Tibial artery (tissue), 4 donors: ENCODE measurements around the gene ATP8B2.
"Not testable (repeated sequence)": the region's sequence is repeated elsewhere in the genome, so short reads cannot be mapped to it uniquely, and the experiment has no call there.

Experiments used
- DNase-seq, 2 donors: peaks; one replicate each; pipeline ENCODE4 v3.0.0-alpha.2; 2019
- H3K27ac ChIP-seq, 2 donors: fragments of 200-600 bp; sonication (generic) in 1 of 2; 1 replicate in 1 of 2; 2 replicates in 1 of 2; pipeline ENCODE4 v1.5.1; 2018 to 2019; ENCODE audit warnings: mild to moderate bottlenecking in 1 of 2
- H3K27me3 ChIP-seq, 2 donors: fragments of 200-600 bp; sonication (generic) in 1 of 2; one replicate each; pipeline versions ENCODE4 v1.5.1 to v1.6.0; 2016 to 2019
- H3K36me3 ChIP-seq, 3 donors: fragments of 200-600 bp; sonication (generic) in 2 of 3; one replicate each; pipeline ENCODE4 v1.5.1; 2016 to 2019; ENCODE audit warnings: mild to moderate bottlenecking in 2 of 3
- H3K4me1 ChIP-seq, 4 donors: fragments of 200-600 bp; sonication (generic) in 2 of 4; 1 replicate in 3 of 4; 2 replicates in 1 of 4; pipeline ENCODE4 v1.5.1; 2016 to 2019
- H3K4me3 ChIP-seq, 2 donors: fragments of 200-600 bp; sonication (generic) in 1 of 2; 1 replicate in 1 of 2; 2 replicates in 1 of 2; pipeline ENCODE4 v1.5.1; 2018 to 2019; ENCODE audit warnings: mild to moderate bottlenecking in 2 of 2
- H3K9me3 ChIP-seq, 3 donors: fragments of 200-600 bp; sonication (generic) in 1 of 3; one replicate each; pipeline ENCODE4 v1.5.1; 2016 to 2019
- intact Hi-C: fragments of 100-400 bp; cut with DNase I; formaldehyde crosslinking; loops from one replicate; pipeline ENCODE4 v1.15.0; 2023; ENCODE audit warnings: low total_unique reads
- TF ChIP-seq, protein P1 (sequence below), 2 experiments: fragments of 200-600 bp in 1 of 2; fragments of 450-650 bp in 1 of 2; IDR thresholded peaks; one replicate each; pipeline ENCODE4 v1.5.1; 2017 to 2019; ENCODE audit warnings: antibody characterized with exemption in 2 of 2, mild to moderate bottlenecking in 1 of 2, moderate library complexity in 1 of 2

ATP8B2 gene

DNA sequence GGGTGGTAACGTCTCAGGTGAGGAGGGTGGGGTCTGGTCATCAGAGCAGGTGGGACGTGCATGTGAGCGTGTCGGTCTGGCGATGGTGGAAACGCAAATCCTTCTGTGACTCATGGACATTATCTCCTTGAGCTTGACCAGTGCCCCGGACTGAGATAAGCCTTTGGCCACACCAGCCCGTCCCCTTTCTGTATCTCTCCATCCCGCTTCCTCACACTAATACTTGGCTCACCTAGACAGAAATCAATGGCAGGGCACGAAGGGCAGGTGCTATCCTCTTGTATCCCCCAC, 12.3 kb upstream of the ATP8B2 start:
- intact Hi-C loops = no loop called here
- H3K4me3 ChIP-seq = no peak overlapping the region
- H3K4me1 ChIP-seq = no peaks in the 10 kb centered on the region
- no peak overlapping the region for H3K27ac ChIP-seq
- DNase-seq = no peak
- H3K9me3 ChIP-seq = no peaks in the 10 kb centered on the region
- H3K27me3 ChIP-seq = peaks cover 0 to 2% of the 10 kb centered on the region in 2 donors
- no peaks in the 10 kb centered on the region for H3K36me3 ChIP-seq
- TF ChIP-seq, protein P1, sequence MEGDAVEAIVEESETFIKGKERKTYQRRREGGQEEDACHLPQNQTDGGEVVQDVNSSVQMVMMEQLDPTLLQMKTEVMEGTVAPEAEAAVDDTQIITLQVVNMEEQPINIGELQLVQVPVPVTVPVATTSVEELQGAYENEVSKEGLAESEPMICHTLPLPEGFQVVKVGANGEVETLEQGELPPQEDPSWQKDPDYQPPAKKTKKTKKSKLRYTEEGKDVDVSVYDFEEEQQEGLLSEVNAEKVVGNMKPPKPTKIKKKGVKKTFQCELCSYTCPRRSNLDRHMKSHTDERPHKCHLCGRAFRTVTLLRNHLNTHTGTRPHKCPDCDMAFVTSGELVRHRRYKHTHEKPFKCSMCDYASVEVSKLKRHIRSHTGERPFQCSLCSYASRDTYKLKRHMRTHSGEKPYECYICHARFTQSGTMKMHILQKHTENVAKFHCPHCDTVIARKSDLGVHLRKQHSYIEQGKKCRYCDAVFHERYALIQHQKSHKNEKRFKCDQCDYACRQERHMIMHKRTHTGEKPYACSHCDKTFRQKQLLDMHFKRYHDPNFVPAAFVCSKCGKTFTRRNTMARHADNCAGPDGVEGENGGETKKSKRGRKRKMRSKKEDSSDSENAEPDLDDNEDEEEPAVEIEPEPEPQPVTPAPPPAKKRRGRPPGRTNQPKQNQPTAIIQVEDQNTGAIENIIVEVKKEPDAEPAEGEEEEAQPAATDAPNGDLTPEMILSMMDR (IDR thresholded peaks at IDR 0.05) = no peak

DNA sequence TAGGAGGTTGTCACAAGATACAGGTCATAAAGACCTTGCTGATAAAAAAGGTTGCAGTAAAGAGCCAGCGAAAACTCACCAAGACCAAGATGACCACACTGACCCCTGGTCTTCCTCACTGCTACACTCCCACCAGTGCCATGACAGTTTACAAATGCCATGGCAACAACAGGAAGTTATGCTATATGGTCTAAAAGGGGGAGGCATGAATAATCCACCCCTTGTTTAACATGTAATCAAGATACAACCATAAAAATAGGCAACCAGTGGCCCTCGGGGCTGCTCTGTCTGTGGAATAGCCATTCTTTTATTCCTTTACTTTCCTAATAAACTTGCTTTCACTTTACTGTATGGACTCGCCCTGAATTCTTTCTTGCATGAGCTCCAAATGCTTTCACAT, 11.1 kb upstream of the ATP8B2 start:
- DNase-seq, H3K27ac ChIP-seq, intact Hi-C loops, H3K4me1 ChIP-seq, H3K4me3 ChIP-seq, H3K27me3 ChIP-seq, H3K36me3 ChIP-seq, H3K9me3 ChIP-seq: not testable (repeated sequence)

DNA sequence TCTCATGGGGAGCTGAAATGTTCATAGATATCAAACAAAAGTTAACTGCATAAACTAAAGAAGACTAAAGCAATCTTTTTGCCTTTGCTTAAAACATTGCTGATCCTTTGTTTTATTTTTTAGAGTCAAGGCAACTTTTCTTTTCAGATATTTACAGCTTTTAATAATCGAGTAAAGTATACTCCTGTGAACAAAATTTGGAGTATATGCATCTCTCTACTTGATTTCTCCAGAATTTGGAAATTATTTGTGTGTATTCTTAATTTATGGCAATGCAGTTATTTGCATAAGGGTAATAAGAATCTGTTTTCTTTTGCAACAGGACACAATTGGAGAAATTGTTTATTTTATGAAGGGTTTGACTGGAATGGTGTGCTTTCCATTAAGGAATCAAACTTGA, 8.6 kb upstream of the ATP8B2 start:
- H3K4me1 ChIP-seq = no peaks in the 10 kb centered on the region
- H3K27me3 ChIP-seq = peaks cover 0 to 6% of the 10 kb centered on the region in 2 donors
- DNase-seq = no peak
- no peaks in the 10 kb centered on the region for H3K9me3 ChIP-seq
- no peak overlapping the region for H3K4me3 ChIP-seq
- no peaks in the 10 kb centered on the region for H3K36me3 ChIP-seq
- no peak overlapping the region for H3K27ac ChIP-seq
- TF ChIP-seq, protein P1 (IDR thresholded peaks at IDR 0.05) = no peak
- intact Hi-C loops = no loop called here

DNA sequence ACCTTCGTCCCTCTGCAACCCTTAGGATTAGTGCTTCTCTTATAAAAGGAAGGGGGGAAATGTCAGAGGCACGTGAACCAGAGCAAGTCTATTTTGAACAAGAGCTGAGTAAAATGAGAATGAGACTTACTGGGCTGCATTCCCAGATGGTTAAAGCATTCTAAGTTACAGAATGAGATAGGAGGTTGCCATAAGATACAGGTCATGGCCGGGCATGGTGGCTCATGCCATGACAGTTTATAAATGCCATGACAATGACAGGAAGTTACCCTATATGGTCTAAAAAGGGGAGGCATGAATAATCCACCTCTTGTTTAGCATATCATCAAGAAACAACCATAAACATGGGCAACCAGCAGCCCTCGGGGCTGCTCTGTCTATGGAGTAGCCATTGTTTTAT, 6.9 kb upstream of the ATP8B2 start:
- DNase-seq = no peak
- Histone ChIP-seq H3K36me3 (no peaks in the 10 kb centered on the region), H3K27ac (no peak overlapping the region), H3K4me3 (no peak overlapping the region), H3K9me3 (no peaks in the 10 kb centered on the region), H3K4me1 (no peaks in the 10 kb centered on the region), H3K27me3 (peaks cover 0 to 6% of the 10 kb centered on the region in 2 donors)
- intact Hi-C loops = no loop called here
- TF ChIP-seq, protein P1 (IDR thresholded peaks at IDR 0.05) = no peak

DNA sequence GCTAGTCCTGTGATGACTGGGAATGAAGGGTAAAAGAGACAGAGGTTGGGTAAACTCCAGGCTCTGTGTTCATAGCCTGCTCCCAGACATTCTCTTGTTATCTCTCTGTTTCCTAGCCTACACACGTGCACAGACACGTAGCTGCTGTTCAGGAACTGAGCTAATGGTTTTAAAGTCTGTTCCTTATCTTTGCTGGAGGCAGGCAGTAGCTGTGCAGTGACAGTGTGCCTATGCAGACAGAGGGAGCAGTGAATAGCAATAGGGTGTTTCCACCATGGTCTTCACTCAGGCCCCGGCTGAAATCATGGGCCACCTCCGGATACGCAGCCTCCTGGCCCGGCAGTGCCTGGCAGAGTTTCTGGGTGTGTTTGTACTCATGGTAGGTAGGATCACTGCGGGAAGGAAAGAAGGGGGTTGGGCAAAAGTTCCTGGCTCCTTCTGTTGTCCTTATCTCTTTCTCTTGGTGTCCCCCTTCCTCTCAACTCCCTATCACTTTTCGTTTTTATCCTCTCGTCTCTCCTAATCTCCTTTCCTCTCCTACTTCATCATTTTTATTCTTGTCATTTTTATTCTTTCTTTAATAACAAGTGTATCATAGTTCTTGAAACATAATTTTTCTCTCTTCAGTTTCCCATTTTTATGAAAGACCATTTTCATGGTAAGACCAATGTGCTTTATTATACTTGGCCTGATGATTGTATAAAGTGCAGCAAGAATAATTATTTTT, 4.3 kb upstream of the ATP8B2 start, which contains the start of gene AQP10:
TSS of gene AQP10 (plus strand) at position 212 of the 727 bp plus-strand sequence. CDS start at position 275, 63 bp downstream.
- H3K9me3 ChIP-seq = no peaks in the 10 kb centered on the region
- H3K4me3 ChIP-seq = no peak within 1 kb of the TSS
- intact Hi-C loops = loop anchor here (10.0 kb wide), 1 partner anchor 234 kb away; the partner anchor contains the start of gene UBE2Q1
- peaks cover 0 to 6% of the 10 kb centered on the region in 2 donors for H3K27me3 ChIP-seq
- no peaks in the 10 kb centered on the region for H3K36me3 ChIP-seq
- TF ChIP-seq, protein P1 (IDR thresholded peaks at IDR 0.05) = no peak
- peaks cover 0 to 11% (median 0%) of the 10 kb centered on the region in 4 donors for H3K4me1 ChIP-seq
- no peak for DNase-seq
- H3K27ac ChIP-seq = no peak within 1 kb of the TSS

DNA sequence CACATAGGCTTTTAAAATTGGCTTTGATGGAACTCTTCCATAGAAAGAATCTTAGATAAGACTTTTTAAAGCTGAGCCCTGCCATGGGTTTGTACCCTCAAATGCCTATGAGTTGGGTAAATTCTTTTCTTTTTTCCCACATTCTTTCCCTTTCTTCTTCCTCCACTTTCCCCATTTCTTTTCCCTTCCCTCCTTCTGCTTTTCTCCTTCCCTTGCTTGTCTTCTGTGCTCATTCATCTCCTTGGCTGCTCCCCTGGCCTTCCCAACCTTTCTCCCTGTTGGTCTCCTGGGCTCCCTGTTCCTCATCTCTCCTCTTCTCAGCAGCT, 3.8 kb upstream of the ATP8B2 start:
- not testable (repeated sequence) for H3K4me3 ChIP-seq, DNase-seq, H3K27me3 ChIP-seq, H3K27ac ChIP-seq, H3K36me3 ChIP-seq, H3K9me3 ChIP-seq
- peaks cover 0 to 11% (median 3%) of the 10 kb centered on the region in 4 donors for H3K4me1 ChIP-seq
- intact Hi-C loops = loop anchor here (10.0 kb wide), 1 partner anchor 233 kb away; the partner anchor contains the start of gene UBE2Q1
